HG02623 (cell line): ENCODE measurements around the gene LYRM9.
"Not testable (repeated sequence)": the region's sequence is repeated elsewhere in the genome, so short reads cannot be mapped to it uniquely, and the experiment has no call there.

Experiments
- ATAC-seq: cut with Tn5 transposase; IDR thresholded peaks from one replicate; pipeline ENCODE4 v1.9.1; 2021; ENCODE audit warnings: moderate library complexity; ENCODE audit not compliant: unreplicated experiment

Gene LYRM9

DNA sequence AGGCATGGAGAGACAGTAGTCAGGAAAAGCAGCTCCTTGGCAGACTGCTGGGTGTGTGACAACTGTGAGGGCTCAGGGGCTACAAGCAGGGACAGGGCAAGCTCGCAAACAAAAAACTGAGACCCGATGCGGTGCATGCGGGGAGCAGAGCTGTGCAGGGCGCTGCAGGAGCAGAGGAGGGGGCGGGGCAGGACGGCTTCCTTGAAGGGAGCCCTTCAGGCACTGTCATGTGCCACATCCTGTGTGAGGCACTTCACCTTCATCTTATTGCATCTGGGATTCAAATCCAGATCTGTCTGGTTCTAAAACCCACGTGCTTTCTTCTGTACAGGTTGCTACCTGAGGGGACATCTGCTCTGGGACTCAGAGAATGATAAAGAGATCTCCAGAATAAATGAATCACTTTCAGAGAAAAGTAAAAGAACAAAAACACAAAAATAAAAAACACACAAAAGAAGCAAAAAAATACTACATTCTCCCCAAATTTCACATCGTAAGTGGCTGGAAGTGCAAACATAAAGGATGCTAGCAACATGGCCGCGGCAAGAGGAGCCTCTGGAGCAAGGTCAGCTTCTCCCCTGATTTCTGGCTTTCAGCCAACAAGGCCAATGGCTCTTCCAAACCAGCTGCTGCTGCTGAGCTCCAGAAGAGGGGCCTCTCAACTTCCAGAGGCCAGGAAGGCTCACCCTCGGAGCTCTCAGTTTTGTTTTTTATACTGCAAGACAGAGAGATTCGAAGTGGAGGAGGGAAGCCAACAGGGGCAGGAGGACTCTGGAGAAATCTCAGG is 14.2 kb downstream of the LYRM9 start:
- no peak for ATAC-seq

DNA sequence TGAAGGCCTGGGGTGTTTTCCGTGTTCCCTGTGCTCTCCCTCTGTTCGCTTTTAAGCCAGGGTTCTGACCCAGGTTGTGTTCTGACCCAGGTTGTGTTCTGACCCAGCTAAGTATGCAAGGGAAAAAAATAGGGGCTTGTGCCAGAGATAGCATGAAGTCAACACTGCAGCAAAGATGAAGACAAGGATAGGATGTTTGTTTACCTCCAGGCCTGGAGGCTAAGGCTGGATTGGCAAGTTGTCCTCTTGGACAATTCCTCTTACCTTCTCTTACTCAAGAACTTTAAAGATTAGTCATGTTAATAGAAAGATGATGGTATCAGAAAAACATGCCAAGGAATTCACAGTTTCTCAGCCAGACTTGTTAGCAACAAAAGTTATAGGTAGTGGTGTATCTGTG is 19.4 kb downstream of the LYRM9 start:
- no peak for ATAC-seq

DNA sequence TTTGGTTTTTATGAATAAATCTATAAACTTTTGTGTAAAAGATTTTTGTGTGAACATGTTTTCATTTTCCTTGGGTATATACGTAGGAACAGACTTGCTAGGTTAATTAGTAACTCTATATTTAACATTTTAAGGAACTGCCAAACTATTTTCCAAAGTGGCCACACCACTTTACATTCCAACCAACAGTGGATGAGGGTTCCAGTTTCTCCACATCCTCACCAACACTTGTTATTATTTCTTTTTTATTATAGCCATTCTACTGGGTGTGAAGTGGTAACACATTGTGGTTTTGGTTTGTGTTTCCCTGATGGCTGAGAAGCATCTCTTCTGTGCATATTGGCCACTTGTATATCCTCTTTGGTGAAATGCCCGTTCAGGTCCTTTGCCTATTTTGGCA is 20.0 kb downstream of the LYRM9 start:
- no peak for ATAC-seq

DNA sequence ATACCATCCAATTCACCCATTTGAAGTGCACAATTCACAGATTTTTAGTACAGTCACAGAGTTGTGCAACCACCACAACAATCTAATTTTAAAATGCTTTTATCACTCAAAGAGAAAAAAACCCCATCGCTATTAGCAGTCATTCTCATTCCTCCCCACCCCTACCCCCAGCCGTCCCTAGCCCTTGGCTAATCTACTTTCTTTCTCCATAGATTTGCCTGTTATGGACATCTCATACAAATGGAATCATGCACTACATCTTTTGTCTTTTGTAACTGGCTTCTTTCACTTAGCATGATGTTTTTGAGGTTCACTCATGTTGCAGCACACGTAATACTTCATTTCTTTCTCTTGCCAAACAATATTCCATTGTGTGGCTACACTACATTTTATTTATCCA is 20.4 kb downstream of the LYRM9 start:
- no peak for ATAC-seq

DNA sequence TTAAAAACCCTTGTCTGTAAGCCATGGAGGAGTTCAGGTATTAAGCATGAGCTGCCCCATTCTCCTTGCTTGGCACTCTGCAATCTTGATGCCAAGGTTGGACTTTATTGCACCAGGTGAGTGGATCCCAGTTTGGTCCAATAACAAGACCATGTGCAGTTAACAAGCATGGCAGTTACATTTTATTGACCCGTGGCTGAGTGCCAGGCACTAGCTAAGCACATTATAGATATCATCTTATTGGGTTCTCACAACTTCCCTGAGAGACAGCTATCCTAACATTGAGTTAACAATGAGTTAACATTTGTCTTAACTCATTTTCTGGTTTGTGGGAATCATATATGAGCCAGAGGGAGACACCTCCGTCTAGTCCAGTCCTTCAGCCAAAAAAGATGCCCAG is 21.8 kb downstream of the LYRM9 start:
- ATAC-seq: no peak

DNA sequence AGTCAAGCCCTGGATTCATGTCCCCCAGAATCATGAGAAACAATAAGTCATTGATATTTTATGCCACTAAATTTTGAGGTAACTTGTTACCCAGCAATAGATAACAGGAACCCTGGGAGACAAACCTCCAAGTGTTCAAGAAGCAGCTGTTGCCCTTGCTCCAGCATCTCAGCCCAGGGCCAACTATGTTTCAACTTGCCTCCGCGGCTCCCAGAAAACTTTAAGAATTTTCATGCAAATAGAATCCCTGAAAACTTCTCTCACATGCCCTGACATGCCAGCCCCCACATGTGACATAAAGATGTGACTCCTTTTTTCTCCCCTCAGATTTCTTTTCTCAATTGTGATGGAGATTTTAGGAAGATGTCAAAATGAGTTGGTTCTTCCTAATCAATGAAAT is 22.8 kb downstream of the LYRM9 start:
- ATAC-seq: no peak

DNA sequence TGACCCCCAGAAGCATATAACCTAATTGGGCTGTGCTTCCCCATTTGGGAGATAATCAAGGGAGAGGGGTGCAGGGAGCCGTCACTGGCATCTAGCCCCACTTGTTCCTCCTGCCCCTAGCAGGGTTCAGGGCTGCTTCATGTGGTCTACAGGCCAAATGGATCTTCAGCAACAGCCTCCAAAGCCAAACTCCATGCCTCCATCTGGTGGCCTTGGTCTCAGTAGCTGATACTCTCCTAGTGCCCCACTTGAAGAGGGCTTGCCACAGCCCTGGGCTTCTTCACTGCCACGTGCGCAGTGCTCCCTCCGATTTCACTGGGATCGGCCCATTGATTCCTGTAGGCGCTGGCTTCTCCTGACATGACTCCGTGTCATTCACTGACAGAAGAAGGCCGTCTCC is 24.6 kb downstream of the LYRM9 start:
- no peak for ATAC-seq

DNA sequence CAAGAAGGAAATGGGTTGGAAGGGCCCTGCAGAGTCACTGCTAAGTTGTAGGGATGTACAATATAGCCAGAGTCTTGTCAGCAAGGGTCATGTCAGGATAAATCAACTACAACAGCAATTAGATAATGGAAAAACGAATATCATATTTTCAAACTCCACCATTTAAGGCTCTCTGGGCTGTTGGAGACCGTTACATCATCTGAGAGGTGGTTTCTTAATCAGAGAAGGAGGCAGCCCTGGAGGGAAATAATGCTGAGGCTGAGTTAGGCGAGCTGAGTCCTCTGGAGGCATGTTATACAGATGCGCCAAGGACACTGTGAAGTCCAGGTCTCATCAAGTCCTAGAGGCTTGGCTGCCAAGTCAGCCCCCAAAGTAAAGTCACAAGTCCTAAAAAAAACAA is 30.3 kb downstream of the LYRM9 start:
- no peak for ATAC-seq

DNA sequence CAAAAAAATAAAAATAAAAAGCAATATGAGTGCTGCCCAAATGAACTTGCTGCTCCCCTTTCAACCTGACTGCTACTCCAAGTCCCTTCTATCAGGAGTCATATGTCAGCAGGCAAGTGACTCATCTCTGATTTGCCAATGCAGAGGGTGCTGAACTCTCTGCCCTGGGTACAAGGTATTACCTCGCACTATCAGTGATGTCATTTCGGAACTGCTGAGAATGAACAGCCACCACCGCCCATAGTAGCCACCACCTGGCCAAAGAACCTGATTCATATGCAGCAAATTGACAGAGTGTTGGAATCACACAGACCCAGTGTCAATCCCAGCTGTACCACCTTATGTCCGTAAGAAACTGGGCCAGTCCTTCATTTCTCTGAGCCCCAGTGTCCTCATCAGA is 31.2 kb downstream of the LYRM9 start:
- no peak for ATAC-seq

DNA sequence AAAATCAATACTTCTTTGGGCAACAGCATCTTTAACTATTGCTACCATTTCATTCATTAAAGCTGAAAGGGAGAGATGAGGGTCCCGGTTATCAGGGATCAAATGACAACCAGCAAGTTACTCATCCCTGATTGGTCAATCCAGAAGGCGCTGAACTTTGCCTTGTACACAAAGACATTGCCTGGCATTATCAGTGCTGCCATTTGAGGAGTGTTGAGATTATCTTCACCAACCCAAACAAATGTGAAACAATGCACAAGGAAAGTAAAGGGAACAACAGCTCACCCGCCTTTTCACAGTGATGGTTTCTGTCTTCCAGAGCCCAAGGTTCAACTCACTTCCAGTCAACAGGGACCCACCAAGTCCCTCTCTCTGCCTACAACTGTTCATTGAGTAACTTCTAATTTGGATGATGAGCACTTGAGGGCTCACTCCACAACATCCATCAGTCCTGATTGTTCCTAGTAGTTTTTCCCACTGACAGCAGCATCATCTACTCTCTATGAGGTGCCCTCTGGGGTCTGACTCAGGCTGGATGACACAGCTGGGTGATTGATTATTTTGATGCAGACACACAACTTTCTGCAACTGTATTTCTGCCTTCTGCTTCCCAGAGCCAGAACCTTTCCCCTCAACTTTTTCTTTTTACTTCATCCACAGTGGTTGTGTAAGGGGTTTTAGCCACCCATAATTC is 32.0 kb downstream of the LYRM9 start:
- ATAC-seq: no peak

DNA sequence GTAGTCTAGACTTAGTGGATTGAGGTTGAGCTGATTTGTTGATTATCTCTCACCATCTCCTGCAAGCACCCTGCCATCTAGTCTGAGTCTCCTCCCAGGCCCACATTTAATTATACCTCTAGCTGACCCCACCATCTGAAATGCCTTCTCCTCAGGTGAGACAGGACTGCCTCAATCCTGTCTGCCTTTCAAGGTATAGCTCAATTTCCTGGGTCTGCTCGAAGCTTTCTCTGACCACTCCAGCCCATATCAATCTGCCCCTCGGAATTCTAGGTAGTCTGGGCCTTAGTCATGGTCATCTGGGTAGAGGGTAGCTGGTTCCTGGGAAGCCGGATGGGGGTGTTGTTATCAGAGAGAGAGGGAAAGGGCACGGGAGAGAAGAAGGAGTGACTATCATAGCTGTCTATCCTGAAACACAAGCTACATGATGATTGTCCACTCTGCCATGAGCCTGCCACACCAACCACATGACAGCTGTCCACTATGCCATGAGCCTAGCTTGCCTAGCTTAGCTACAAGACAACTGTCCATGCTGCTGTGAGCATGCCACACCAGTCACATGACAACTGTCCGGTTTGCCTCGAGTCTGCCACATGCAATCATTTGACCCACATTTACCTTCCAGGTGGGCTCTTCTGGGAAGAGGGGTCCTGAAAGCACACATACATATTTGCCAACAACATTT is 34.4 kb downstream of the LYRM9 start:
- ATAC-seq: no peak

DNA sequence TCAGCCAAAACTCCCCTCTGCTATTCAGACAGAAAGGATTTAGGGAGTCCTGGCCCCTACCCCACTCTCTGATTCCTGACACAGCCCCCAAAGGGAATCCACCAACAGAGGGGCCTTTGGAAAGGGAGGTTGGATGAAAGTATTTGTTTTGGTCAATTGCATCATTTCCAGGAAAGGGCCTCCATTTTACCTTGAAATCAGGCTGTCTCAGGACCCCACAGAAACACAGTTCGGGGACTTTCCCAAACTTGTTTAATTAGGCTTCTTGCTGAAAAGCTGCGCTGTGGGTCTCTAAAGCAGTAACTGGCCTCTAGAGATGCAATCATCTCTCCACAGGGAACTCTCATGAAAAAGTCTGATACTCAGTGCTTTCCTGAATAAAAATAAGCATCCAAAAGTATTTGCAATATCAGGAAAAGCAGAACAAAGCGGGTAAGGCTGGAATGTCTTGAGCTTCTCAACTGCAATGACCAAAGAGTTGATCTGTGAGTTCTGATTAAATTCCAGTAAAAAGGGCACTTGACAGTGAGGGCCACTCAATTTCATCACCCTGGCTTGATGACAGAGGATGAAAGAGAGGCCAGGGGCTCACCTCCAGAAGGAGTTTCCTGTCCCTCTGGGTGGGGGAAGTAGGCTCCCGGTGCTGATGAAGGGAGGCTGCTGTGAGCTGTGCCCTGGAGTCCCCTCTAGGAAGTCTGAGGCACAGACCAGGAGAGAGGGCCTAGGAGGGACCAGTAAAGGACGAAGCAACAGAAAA is 36.3 kb downstream of the LYRM9 start:
- no peak for ATAC-seq

DNA sequence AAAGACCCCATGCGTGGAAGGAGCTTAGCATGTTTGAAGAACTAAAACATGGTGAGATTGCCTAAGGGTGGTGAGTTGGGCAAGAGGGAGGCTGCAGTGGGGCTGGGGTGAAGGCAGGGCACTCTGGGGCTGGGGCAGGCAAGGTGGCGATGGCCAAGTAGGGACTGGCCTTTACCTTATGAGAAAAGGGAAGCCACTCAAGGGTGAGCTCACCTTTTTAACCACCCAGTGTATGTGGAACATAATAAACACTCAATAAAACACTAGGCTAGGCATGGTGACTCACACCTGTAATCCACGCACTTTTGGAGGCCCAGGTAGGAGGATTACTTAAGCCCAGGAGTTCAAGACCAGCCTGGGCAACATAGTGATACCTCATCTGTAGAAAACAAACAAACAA is 37.7 kb downstream of the LYRM9 start:
- no peak for ATAC-seq

DNA sequence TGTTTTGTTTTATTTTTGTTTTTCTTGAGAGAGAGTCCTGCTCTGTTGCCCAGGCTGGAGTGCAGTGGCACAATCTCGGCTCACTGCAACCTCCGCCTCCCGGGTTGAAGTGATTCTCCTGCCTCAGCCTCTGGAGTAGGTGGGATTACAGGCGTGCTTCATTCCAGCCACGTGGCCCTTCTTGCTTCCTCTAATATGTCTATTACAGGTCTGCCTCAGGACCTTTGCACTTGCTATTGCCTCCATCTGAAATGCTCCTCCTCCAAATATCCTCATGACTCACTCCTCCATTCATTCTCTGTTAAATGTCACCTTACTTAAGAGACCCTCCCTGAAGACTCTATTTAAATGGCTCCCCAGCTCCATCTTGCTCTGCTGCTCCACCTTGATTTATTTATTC is 39.0 kb downstream of the LYRM9 start:
- no peak for ATAC-seq

DNA sequence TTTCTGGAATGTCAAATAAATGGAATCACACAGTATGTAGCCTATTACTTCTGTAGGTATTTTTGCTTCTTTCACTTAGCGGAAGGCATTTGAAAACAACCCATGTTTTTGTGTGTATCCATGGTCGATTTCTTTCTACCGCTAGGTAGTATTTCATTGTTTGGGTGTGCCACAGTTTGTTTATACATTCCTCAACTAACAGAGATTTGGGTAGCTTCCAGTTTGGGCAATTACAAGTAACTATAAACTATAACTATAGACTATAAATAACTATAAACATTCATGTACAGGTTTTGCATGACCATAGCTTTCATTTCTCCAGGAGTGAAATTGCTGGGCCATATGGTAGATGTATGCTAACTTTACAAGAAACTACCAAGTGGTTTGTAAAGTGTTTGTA is 40.1 kb downstream of the LYRM9 start:
- no peak for ATAC-seq

DNA sequence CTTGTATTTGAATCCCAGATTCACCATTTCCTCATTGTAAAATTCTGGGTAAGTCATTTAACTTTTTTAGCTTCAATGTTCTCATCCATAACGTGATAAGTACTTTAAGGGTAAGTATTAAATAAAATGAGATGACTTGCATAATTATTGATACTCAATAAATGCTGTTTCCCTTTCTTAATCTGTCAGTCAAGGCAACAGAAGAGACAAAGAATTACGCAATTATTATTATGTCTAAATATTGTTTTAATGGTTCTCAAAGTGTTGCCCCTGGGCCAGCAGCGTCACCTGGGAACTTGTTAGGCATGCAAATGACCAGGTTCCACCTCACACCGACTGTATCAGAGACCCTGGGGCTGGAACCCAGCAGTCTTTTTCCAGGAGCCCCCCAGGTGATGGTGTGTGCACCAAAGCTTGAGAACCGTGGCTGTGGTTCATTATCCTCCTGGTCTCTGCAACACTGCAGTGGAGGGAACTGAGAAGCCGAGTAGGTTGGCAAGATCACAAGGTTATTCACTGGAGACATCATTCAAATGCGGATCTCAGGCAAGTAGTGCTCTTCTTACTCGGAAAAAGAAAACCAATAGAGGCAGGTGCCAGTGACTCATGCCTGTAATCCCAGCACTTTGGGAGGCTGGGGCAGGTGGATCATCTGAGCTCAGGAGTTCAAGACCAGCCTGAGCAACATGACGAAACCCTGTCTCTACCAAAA is 43.5 kb downstream of the LYRM9 start:
- ATAC-seq: no peak

DNA sequence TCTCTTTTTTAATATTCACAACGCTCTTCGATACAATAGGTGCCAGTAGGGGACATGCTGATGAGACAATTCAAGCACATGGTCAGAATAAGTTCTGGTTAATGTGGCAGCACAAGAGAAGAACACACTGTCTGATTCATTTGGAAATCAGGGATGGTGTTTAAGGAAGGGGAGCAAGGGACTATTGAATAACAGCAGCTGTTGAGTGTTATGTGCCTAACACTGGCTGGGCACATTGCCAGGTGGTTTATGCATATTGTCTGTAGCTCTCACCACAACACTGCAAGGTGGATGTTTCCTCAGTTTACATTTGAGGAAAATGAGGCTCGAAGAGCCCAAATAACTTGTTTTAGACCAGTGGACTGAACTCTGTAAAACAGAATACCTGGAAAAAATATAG is 44.2 kb downstream of the LYRM9 start:
- ATAC-seq: no peak

DNA sequence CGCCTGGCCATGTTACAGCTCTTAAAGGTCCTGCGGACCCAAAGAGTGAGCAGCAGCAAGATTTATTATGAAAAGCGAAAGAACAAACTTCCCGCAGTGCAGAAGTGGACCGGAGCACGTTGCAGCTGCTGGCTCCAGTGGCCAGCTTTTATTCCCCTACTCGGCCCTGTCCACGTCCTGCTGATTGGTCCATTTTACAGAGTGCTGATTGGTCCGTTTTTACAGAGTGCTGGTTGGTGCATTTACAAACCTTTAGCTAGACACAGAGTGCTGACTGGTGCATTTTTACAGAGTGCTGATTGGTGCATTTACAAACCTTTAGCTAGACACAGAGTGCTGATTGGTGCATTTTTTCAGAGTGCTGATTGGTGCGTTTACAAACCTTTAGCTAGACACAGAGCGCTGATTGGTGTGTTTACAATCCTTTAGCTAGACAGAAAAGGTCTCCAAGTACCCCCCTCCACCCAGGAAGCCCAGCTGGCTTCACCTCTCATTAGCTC is 46.3 kb downstream of the LYRM9 start:
- ATAC-seq: not testable (repeated sequence)

DNA sequence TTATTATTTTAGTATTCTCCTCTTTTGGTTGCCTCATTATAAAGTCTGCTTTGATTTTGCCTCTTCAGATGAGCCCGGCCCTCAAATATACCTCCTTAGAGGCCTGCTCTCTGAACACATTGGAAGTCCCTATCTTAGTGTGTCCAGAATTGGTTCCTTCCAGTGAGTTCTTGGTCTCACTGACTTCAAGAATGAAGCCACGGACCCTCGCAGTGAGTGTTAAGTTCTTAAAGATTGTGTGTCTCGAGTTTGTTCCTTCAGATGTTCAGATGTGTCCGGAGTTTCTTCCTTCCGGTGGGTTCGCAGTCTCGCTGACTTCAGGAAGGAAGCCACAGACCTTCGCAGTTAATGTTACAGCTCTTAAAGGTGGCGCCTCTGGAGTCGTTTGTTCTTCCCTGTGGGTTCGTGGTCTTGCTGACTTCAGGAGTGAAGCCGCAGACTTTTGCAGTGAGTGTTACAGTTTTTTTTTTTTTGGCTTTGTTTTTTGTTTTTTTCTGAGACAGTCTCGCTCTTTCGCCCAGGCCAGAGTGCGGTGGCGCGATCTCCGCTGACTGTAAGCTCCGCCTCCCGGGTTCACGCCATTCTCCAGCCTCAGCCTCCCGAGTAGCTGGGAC is 47.0 kb downstream of the LYRM9 start:
- ATAC-seq: no peak
